Testis (tissue), 3 donors: ENCODE data around the gene CHMP5. TPM values are rescaled to one million over a fixed set of nuclear protein-coding genes. Genes with fewer than 3 reads are reported as not detected.

Source experiments
- DNase-seq: peaks from one replicate; pipeline ENCODE4 v3.0.0-alpha.2; 2019
- H3K27ac ChIP-seq, 2 donors: fragments of 200-600 bp; sonication (generic); one replicate each; pipeline ENCODE4 v1.5.1; 2019
- H3K27me3 ChIP-seq: fragments of 200-600 bp; sonication (generic); one replicate; pipeline ENCODE4 v1.5.1; 2019
- H3K36me3 ChIP-seq: fragments of 200-600 bp; sonication (generic); one replicate; pipeline ENCODE4 v1.5.1; 2017; ENCODE audit warnings: low read depth; ENCODE audit errors: missing control alignments
- H3K4me1 ChIP-seq: fragments of 200-600 bp; sonication (generic); one replicate; pipeline ENCODE4 v1.5.1; 2019
- H3K4me3 ChIP-seq, 2 donors: fragments of 200-600 bp; sonication (generic); one replicate each; pipeline ENCODE4 v1.5.1; 2017 to 2019
- H3K9me3 ChIP-seq: fragments of 200-600 bp; sonication (generic); one replicate; pipeline ENCODE4 v1.5.1; 2017
- POLR2A ChIP-seq: fragments of 450-650 bp; IDR thresholded peaks from one replicate; pipeline ENCODE4 v1.6.1; 2017; ENCODE audit warnings: antibody characterized with exemption, mild to moderate bottlenecking, moderate library complexity
- WGBS, 2 donors: methylation state at CpG; one replicate each; pipeline ENCODE4 v1.1.5; 2018; 5-methylcytosine and 5-hydroxymethylcytosine counted together
- intact Hi-C: fragments of 100-400 bp; cut with DNase I; formaldehyde crosslinking; loops from one replicate; pipeline ENCODE4 v1.15.1; 2023; ENCODE audit warnings: low total_unique reads
- polyA plus RNA-seq: library from polyadenylated mRNA; stranded (reverse); fragments of 350-450 nt; fragmentation: Illumina TruSeq; extraction: RNeasy Lipid Tissue Mini Kit (QIAGEN cat#74804); gene quantifications from one replicate; pipeline ENCODE4 v1.2.3, GENCODE V29; 2014; ENCODE audit warnings: low read depth, low replicate concordance; ENCODE audit not compliant: insufficient read depth
- total RNA-seq, 2 donors: library from RNA; depleted of rRNA; stranded (reverse); fragments of >200 nt; gene quantifications; one replicate each; pipeline ENCODE4 v1.2.3, GENCODE V29; 2016
- TF ChIP-seq, protein P1 (sequence below), 3 experiments: fragments of 450-650 bp in 2 of 3; fragments of 200-600 bp in 1 of 3; sonication (generic) in 1 of 3; IDR thresholded peaks; one replicate each; pipeline ENCODE4 v1.5.1; 2016 to 2019; ENCODE audit warnings: antibody characterized with exemption in 3 of 3, mild to moderate bottlenecking in 2 of 3, moderate library complexity in 1 of 3

The CHMP5 gene
- total and polyA plus RNA-seq, 3 donors from 2014 or later: 53.2 to 84.1 (median 57.0) TPM

DNA sequence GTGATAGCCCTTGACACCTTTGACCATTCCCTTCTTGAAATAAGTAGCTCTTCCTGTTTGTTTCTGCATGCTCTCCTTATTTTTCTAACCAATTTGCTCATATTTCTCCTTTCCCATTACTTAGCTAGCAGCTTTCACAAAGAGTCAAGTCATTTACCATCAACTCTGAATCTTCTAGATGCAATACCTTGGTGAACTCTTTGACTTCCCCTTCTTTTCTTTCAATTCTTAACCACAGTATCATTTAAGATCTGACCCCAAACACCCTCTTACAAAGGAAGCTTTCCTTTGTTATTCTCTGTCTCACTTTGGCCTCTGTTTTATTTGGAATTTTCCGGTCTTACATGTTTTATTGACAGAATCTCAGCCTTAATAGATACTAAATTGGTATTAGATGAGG is 39.5 kb downstream of the CHMP5 start:
- intact Hi-C loops: no loop called here
- WGBS, 2 donors: 90 to 100% methylated on average over 1 of the region's 1 CpG
- no peak for DNase-seq
- H3K4me3 ChIP-seq: no peak overlapping the region
- H3K4me1 ChIP-seq: no peaks in the 10 kb centered on the region
- no peak overlapping the region for H3K27ac ChIP-seq
- no peaks in the 10 kb centered on the region for H3K9me3 ChIP-seq
- no peaks in the 10 kb centered on the region for H3K27me3 ChIP-seq
- H3K36me3 ChIP-seq: no peaks in the 10 kb centered on the region
- TF ChIP-seq, protein P1, sequence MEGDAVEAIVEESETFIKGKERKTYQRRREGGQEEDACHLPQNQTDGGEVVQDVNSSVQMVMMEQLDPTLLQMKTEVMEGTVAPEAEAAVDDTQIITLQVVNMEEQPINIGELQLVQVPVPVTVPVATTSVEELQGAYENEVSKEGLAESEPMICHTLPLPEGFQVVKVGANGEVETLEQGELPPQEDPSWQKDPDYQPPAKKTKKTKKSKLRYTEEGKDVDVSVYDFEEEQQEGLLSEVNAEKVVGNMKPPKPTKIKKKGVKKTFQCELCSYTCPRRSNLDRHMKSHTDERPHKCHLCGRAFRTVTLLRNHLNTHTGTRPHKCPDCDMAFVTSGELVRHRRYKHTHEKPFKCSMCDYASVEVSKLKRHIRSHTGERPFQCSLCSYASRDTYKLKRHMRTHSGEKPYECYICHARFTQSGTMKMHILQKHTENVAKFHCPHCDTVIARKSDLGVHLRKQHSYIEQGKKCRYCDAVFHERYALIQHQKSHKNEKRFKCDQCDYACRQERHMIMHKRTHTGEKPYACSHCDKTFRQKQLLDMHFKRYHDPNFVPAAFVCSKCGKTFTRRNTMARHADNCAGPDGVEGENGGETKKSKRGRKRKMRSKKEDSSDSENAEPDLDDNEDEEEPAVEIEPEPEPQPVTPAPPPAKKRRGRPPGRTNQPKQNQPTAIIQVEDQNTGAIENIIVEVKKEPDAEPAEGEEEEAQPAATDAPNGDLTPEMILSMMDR (IDR thresholded peaks at IDR 0.05): no peak
- no peak for TF ChIP-seq POLR2A

DNA sequence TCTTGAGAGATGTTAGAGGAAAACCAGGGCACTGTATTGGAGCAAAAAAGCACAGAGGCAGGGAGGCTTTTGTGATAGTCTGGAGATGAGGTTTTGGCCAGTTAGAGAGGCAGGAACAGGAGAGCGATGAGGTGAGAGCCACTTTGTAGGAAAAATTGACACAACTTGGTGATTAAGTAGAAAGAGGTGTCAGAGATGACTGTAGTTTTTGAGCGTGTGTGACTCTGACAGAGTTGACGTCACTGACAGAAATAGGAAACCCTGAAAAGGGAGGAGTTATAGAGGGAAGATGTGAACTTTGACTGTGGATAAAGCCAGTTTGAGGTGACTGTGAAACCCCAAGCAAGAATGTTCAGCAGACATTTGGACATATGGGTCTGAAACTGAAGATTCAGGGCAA is 41.2 kb downstream of the CHMP5 start:
- H3K36me3 ChIP-seq: no peaks in the 10 kb centered on the region
- 93 to 94% methylated on average over 3 of the region's 3 CpGs for WGBS, 2 donors
- TF ChIP-seq, protein P1 (IDR thresholded peaks at IDR 0.05): no peak
- TF ChIP-seq POLR2A: no peak

DNA sequence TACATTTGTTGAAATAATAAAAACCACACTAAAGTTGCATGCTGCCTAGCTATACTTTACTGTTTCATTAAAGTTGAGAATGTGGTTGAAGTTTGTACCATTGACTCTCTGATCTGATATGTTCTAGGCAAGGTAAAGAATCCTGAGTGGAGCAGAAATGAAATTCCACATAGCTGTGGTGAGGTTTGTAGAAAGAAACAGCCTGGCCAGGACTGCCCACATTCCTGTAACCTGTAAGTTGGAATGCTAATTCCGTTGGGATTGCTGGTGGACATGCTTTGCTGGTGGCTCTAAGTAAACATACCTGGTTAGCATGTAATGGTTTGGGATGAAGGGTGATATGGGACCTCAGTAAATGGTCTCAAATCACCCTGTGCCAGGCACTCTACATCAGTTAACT is 42.2 kb downstream of the CHMP5 start:
- no peaks in the 10 kb centered on the region for H3K36me3 ChIP-seq
- no peak overlapping the region for H3K4me3 ChIP-seq
- intact Hi-C loops: no loop called here

More for the DNA sequence above, 41.2 kb downstream of the CHMP5 start:
- DNase-seq: no peak
- no peak overlapping the region for H3K4me3 ChIP-seq
- no peaks in the 10 kb centered on the region for H3K4me1 ChIP-seq
- intact Hi-C loops: no loop called here
- no peak overlapping the region for H3K27ac ChIP-seq
- H3K9me3 ChIP-seq: no peaks in the 10 kb centered on the region
- no peaks in the 10 kb centered on the region for H3K27me3 ChIP-seq

DNA sequence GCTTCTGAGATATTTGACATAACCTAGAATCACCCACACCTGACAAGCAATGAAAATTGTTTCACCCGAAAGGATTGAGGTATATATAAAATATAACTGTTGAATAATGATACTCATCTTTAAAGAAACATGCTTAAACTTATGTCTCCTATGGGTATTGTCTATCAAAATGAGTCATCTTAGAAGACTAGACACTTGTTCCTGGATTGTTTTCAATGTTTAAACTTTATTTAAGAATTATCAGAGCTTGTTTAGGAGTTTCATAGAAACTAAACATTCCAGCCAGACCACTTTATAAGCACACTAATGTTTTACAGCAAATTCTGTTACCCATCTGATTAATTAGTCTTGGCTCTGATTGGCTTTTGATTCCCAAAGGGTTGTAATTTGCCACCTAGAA is 45.1 kb downstream of the CHMP5 start:
- Histone ChIP-seq H3K4me3 (no peak overlapping the region), H3K9me3 (no peaks in the 10 kb centered on the region), H3K27ac (no peak overlapping the region), H3K4me1 (no peaks in the 10 kb centered on the region), H3K27me3 (no peaks in the 10 kb centered on the region), H3K36me3 (no peaks in the 10 kb centered on the region)
- TF ChIP-seq, protein P1 (IDR thresholded peaks at IDR 0.05): no peak
- TF ChIP-seq POLR2A: no peak
- no peak for DNase-seq
- 88 to 96% methylated on average over 1 of the region's 1 CpG for WGBS, 2 donors
- intact Hi-C loops: no loop called here

More for the DNA sequence above, 42.2 kb downstream of the CHMP5 start:
- H3K27ac ChIP-seq: no peak overlapping the region
- H3K9me3 ChIP-seq: no peaks in the 10 kb centered on the region
- H3K4me1 ChIP-seq: no peaks in the 10 kb centered on the region
- TF ChIP-seq, protein P1 (IDR thresholded peaks at IDR 0.05): no peak
- no peak for TF ChIP-seq POLR2A
- H3K27me3 ChIP-seq: no peaks in the 10 kb centered on the region
- WGBS, 2 donors: 76 to 86% methylated on average over 1 of the region's 1 CpG
- no peak for DNase-seq

- Histone ChIP-seq H3K27ac (no peak overlapping the region), H3K9me3 (no peaks in the 10 kb centered on the region), H3K4me3 (no peak overlapping the region), H3K27me3 (no peaks in the 10 kb centered on the region), H3K36me3 (no peaks in the 10 kb centered on the region), H3K4me1 (peaks cover 3% of the 10 kb centered on the region)
- DNase-seq: no peak
- intact Hi-C loops: no loop called here
- TF ChIP-seq, protein P1 (IDR thresholded peaks at IDR 0.05): no peak
- TF ChIP-seq POLR2A: no peak
- WGBS, 2 donors: 77 to 89% methylated on average over 2 of the region's 2 CpGs
Measured at GRCh38 chr9:33310748-33311147, 45.9 kb downstream of the CHMP5 start.
